ENCODE results near the gene PLA2G4D. TPM values are rescaled to one million over a fixed set of nuclear protein-coding genes. Genes with fewer than 3 reads are reported as not detected.

Gene PLA2G4D
- total and polyA plus RNA-seq, 10 of the 15 experiments (the other 5 are each of a cell fraction or from before 2014, with no cell fraction given) = 0.03 TPM; not detected in 9

- ChIA-PET CTCF (interaction anchor here (0.6 to 4.1 kb wide), 5 partner anchors 46 to 1086 kb away, joined by 3 to 16 read pairs (median 4); no protein-coding TSS in a partner anchor), SMC1A (ENCODE audit: uncharacterized antibody, unreplicated experiment) (interaction anchor here (0.6 kb wide), 1 partner anchor 269 kb away, joined by 3 read pairs; no protein-coding TSS in a partner anchor), POLR2A (no interaction called here), RAD21 (ENCODE audit: unreplicated experiment) (no interaction called here)
- DNase-seq (ENCODE audit: low read depth, low spot score) = no peak
- no peak overlapping the region for H3K4me3 ChIP-seq
- H3K27me3 ChIP-seq (replicated peaks in 1 of 2; ENCODE audit: control insufficient read depth in 2 of 2, insufficient read depth in 2 of 2, low read length in 1 of 2) = no peaks in the 10 kb centered on the region
- no peak for ATAC-seq
- H3K9ac ChIP-seq (ENCODE audit: control insufficient read depth, insufficient read depth, low read length) = no peak overlapping the region
- H3K4me1 ChIP-seq (ENCODE audit: control insufficient read depth, insufficient read depth, low read length) = no peaks in the 10 kb centered on the region
- in situ Hi-C loops (cut with MboI) (no loop called here), intact Hi-C loops (cut with micrococcal nuclease; ENCODE audit: unreplicated experiment) (loop anchor here (5.0 kb wide), 1 partner anchor 50 kb away; no protein-coding TSS in a partner anchor)
- no peak overlapping the region for H2AFZ ChIP-seq (ENCODE audit: control insufficient read depth, low read depth, low read length)
- H3K79me2 ChIP-seq (ENCODE audit: control insufficient read depth, insufficient read depth, low read length) = no peaks in the 10 kb centered on the region
- FAIRE-seq = no peak
- no TSS peak for BruUV-seq (replicated peaks)
- no peak overlapping the region for H3K4me2 ChIP-seq (ENCODE audit: control insufficient read depth, insufficient read depth)
- H3K9me3 ChIP-seq (replicated peaks; ENCODE audit: control insufficient read depth, insufficient read depth, low read length) = no peaks in the 10 kb centered on the region
- WGBS (ENCODE audit: insufficient coverage, insufficient replicate concordance, low lambda C conversion rate, missing lambda C conversion rate) = 71% methylated on average over 9 of the region's 9 CpGs
- H3K36me3 ChIP-seq (ENCODE audit: control insufficient read depth in 2 of 2, insufficient read depth in 2 of 2, low read length in 1 of 2) = no peaks in the 10 kb centered on the region
- H4K20me1 ChIP-seq (ENCODE audit: control insufficient read depth, insufficient read depth) = no peaks in the 10 kb centered on the region; the same call in 1 of the 2 replicates
- H3K27ac ChIP-seq (ENCODE audit: control insufficient read depth, insufficient read depth) = no peak overlapping the region
- TF ChIP-seq MLLT1 (IDR thresholded peaks at IDR 0.05) = no peak
- TF ChIP-seq NFIC (IDR thresholded peaks at IDR 0.05; ENCODE audit: low read depth, low read length) = no peak
- TF ChIP-seq POLR2A (IDR thresholded peaks at IDR 0.05; ENCODE audit: low read depth, low read length) = no peak
- no peak for TF ChIP-seq FOS (IDR thresholded peaks at IDR 0.05; ENCODE audit: borderline replicate concordance, extremely low read depth, insufficient read length)
- no peak for TF ChIP-seq SUZ12 (IDR thresholded peaks at IDR 0.05; ENCODE audit: unreplicated experiment)
- TF ChIP-seq SUPT20H (IDR thresholded peaks at IDR 0.05; ENCODE audit: borderline replicate concordance, control insufficient read depth, low read depth, low read length) = no peak
- no peak for TF ChIP-seq NR2C1 (IDR thresholded peaks at IDR 0.05)
- TF ChIP-seq, protein P1, sequence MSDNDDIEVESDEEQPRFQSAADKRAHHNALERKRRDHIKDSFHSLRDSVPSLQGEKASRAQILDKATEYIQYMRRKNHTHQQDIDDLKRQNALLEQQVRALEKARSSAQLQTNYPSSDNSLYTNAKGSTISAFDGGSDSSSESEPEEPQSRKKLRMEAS (IDR thresholded peaks at IDR 0.05; ENCODE audit: low read depth, low read length) = no peak
- TF ChIP-seq USF2 (IDR thresholded peaks at IDR 0.05; ENCODE audit: borderline replicate concordance, low read depth, low read length) = no peak
- TF ChIP-seq MYB (IDR thresholded peaks at IDR 0.05; ENCODE audit: borderline replicate concordance, low read depth, low read length) = no peak
- no peak for TF ChIP-seq RCOR1 (conservative IDR thresholded peaks at IDR 0.05; ENCODE audit: low read depth, low read length)
- TF ChIP-seq NR2F1 (conservative IDR thresholded peaks at IDR 0.05) = no peak
- no peak for TF ChIP-seq EGR1 (IDR thresholded peaks at IDR 0.05; ENCODE audit: borderline replicate concordance in 1 of 2, low read depth in 2 of 2, low read length in 2 of 2)
- no peak for TF ChIP-seq KDM1A (IDR thresholded peaks at IDR 0.05; ENCODE audit: borderline replicate concordance)
- no peak for TF ChIP-seq PAX8 (IDR thresholded peaks at IDR 0.05)
- no peak for TF ChIP-seq ZBTB11 (CRISPR knock-in tag; IDR thresholded peaks at IDR 0.05)
Observed at GRCh38 chr15:42131826-42132806, 37.8 kb upstream of the PLA2G4D start.

All from GM12878 (cell line).